Peyer's patch (tissue), 4 donors: ENCODE data around the gene SPNS1.

Source experiments
- CTCF ChIP-seq, 6 experiments: fragments of 450-650 bp in 4 of 6; fragments of 200-600 bp in 2 of 6; sonication (generic) in 1 of 6; IDR thresholded peaks; one replicate each; pipeline ENCODE4 v1.5.1; 2017 to 2019; ENCODE audit warnings: antibody characterized with exemption in 6 of 6, mild to moderate bottlenecking in 3 of 6, moderate library complexity in 1 of 6
- POLR2A ChIP-seq, 2 donors: fragments of 450-650 bp; IDR thresholded peaks; one replicate each; pipeline ENCODE4 v1.5.1; 2017; ENCODE audit warnings: antibody characterized with exemption in 2 of 2, mild to moderate bottlenecking in 2 of 2, moderate library complexity in 2 of 2

GRCh38 chr16:29029168-29029994 is 54.8 kb downstream of the SPNS1 start:
- no peak for TF ChIP-seq POLR2A (IDR thresholded peaks at IDR 0.05)
- TF ChIP-seq CTCF (IDR thresholded peaks at IDR 0.05), result no peak
